Thoracic aorta (tissue), 2 donors: ENCODE measurements around the gene PRKX. TPM values are rescaled to one million over a fixed set of nuclear protein-coding genes. Genes with fewer than 3 reads are reported as not detected.
"Not testable (repeated sequence)": the region's sequence is repeated elsewhere in the genome, so short reads cannot be mapped to it uniquely, and the experiment has no call there.

Source experiments
- ATAC-seq: fragments of 150-250 bp; one replicate; pipeline ENCODE4 v1.8.0; 2017; ENCODE audit warnings: low read depth; ENCODE audit not compliant: insufficient number of reproducible peaks, low FRiP score
- DNase-seq: peaks from one replicate; pipeline ENCODE4 v3.0.0-alpha.2; 2020; ENCODE audit warnings: low spot score
- H3K27ac ChIP-seq, 2 donors: fragments of 200-600 bp; sonication (generic); 1 replicate in 1 of 2; 2 replicates in 1 of 2; pipeline ENCODE4 v1.5.1; 2016; ENCODE audit warnings: mild to moderate bottlenecking in 2 of 2, moderate library complexity in 2 of 2
- H3K27me3 ChIP-seq: fragments of 200-600 bp; sonication (generic); replicated peaks from 2 replicates; pipeline ENCODE4 v1.6.0; 2016; ENCODE audit warnings: mild to moderate bottlenecking; ENCODE audit not compliant: insufficient read depth
- H3K36me3 ChIP-seq: fragments of 200-600 bp; sonication (generic); one replicate; pipeline ENCODE4 v1.5.1; 2016
- H3K4me1 ChIP-seq, 2 donors: fragments of 200-600 bp; sonication (generic); 1 replicate in 1 of 2; 2 replicates in 1 of 2; pipeline versions ENCODE4 v1.5.1 to v1.6.0; 2016; ENCODE audit warnings: low read depth in 2 of 2, mild to moderate bottlenecking in 1 of 2; ENCODE audit not compliant: control insufficient read depth in 1 of 2
- H3K4me3 ChIP-seq: fragments of 200-600 bp; sonication (generic); 2 replicates; pipeline ENCODE4 v1.5.1; 2016; ENCODE audit warnings: mild to moderate bottlenecking
- H3K9me3 ChIP-seq: fragments of 200-600 bp; sonication (generic); 2 replicates; pipeline ENCODE4 v1.5.1; 2016
- total RNA-seq, 2 donors: library from RNA; depleted of rRNA; stranded (reverse); fragments of >200 nt; gene quantifications; one replicate each; pipeline versions ENCODE4 v1.1.0 to v1.2.3, GENCODE V29; 2016
- TF ChIP-seq, protein P1 (sequence below): fragments of 200-600 bp; sonication (generic); IDR thresholded peaks from one replicate; pipeline ENCODE4 v1.5.1; 2019; ENCODE audit warnings: antibody characterized with exemption

Gene PRKX
- total RNA-seq, 2 donors from 2014 or later, result 8.1 to 54.3 TPM

DNA sequence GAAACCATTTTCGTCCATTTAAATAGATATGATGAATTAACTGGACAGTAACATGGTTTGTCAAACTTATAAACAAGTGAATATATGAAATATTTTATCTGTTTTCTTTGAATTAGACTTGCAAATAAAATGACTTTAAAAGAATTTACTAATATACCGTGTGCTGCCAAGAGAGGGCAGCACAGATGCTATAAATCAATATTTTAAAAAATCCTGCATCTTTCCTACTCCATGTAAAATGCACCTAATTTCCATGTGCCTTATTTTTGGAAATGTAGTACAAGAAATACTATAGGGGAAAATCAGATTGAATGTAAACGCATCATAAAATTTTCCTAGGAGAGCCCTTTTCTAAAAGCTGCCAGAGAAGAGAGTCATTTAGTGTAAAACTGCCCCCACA is 62.2 kb downstream of the PRKX start:
- Histone ChIP-seq H3K4me3 (no peak overlapping the region), H3K9me3 (no peaks in the 10 kb centered on the region)

DNA sequence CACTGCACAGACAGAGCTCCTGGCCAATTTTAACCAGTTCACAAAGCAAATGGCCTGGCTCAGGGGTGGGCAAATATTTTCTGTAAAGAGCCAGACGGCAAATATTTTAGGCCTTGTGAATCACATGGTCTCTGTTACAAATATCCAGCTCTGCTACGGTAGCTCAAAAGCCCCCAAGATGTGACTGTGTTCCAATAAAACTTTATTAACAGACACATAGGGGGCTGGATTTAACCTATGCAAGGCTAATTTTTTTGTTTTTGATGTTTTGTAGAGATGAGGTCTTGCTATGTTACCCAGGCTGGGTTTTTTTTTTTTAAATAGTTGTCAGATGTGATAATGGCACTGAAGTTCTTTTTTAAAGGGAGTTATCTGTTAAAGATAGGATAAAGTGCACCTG is 65.4 kb downstream of the PRKX start:
- Histone ChIP-seq H3K27me3 (no peaks in the 10 kb centered on the region), H3K4me1 (no peaks in the 10 kb centered on the region), H3K4me3 (no peak overlapping the region), H3K27ac (no peak overlapping the region), H3K9me3 (no peaks in the 10 kb centered on the region), H3K36me3 (no peaks in the 10 kb centered on the region)
- TF ChIP-seq, protein P1, sequence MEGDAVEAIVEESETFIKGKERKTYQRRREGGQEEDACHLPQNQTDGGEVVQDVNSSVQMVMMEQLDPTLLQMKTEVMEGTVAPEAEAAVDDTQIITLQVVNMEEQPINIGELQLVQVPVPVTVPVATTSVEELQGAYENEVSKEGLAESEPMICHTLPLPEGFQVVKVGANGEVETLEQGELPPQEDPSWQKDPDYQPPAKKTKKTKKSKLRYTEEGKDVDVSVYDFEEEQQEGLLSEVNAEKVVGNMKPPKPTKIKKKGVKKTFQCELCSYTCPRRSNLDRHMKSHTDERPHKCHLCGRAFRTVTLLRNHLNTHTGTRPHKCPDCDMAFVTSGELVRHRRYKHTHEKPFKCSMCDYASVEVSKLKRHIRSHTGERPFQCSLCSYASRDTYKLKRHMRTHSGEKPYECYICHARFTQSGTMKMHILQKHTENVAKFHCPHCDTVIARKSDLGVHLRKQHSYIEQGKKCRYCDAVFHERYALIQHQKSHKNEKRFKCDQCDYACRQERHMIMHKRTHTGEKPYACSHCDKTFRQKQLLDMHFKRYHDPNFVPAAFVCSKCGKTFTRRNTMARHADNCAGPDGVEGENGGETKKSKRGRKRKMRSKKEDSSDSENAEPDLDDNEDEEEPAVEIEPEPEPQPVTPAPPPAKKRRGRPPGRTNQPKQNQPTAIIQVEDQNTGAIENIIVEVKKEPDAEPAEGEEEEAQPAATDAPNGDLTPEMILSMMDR, result no peak
- DNase-seq, result no peak
- no peak for ATAC-seq

More for the DNA sequence above, 62.2 kb downstream of the PRKX start:
- Histone ChIP-seq H3K4me1 (no peaks in the 10 kb centered on the region), H3K27ac (no peak overlapping the region), H3K36me3 (no peaks in the 10 kb centered on the region), H3K27me3 (no peaks in the 10 kb centered on the region)
- TF ChIP-seq, protein P1, result peak; percentile 38
- ATAC-seq (no peak), DNase-seq (no peak)

DNA sequence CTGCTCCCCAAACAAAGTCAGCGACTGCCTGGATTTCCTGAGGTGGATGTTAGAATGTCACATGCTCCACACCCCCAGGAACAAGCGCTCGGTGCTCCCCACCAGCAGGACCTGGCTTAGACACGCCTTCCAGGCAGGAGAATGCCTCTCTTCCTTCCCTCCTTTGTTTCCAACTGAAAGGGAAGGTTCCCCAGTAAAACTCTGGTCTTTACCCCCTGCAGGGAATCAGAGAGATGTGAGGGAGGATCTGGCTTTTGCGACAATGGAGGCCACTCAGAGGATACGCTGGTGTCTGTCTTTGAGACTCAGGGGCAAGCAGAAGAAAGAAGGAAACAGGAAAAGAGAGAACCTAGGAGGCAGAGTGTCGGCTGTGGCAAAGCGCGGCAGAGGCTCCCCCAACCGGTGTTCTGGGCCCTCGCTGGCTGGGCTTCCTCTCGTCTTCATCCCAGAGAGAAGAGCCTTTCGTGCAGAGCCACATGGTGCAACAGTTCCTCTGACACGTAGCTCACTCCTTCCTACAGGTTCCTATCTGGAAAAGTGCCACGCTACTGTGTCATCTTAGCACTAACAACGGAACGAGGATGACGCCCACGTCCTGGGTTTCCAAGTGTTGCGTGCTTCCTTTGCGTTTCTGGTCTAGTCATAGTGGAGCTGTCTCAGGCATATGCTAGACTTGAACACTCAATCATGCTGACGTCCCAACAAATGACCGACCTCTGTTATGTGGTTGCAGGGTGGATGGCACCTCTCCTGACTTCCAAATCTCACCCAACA is 73.4 kb downstream of the PRKX start:
- H3K9me3 ChIP-seq, H3K27ac ChIP-seq, H3K27me3 ChIP-seq, ATAC-seq, H3K4me3 ChIP-seq, H3K36me3 ChIP-seq, DNase-seq, H3K4me1 ChIP-seq: not testable (repeated sequence)

DNA sequence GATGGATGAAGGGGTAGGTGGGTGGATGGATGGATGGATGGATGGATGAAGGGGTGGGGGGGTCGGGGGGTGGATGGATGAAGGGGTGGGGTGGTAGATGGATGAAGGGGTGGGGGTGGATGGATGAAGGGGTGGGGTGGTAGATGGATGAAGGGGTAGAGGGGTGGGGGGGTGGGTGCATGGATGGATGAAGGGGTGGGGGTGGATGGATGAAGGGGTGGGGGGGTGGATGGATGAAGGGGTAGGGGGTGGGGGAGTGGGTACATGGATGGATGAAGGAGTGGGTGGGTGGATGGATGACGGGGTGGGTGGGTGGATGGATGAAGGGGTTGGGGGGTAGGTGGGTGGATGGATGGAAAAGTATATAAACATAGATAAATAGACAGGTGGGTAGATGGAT is 74.2 kb downstream of the PRKX start:
- Histone ChIP-seq H3K9me3 (no peaks in the 10 kb centered on the region), H3K27me3 (no peaks in the 10 kb centered on the region), H3K4me3 (no peak overlapping the region), H3K27ac (no peak overlapping the region), H3K4me1 (no peaks in the 10 kb centered on the region), H3K36me3 (no peaks in the 10 kb centered on the region)
- ATAC-seq, result no peak
- no peak for DNase-seq
- TF ChIP-seq, protein P1, result no peak

DNA sequence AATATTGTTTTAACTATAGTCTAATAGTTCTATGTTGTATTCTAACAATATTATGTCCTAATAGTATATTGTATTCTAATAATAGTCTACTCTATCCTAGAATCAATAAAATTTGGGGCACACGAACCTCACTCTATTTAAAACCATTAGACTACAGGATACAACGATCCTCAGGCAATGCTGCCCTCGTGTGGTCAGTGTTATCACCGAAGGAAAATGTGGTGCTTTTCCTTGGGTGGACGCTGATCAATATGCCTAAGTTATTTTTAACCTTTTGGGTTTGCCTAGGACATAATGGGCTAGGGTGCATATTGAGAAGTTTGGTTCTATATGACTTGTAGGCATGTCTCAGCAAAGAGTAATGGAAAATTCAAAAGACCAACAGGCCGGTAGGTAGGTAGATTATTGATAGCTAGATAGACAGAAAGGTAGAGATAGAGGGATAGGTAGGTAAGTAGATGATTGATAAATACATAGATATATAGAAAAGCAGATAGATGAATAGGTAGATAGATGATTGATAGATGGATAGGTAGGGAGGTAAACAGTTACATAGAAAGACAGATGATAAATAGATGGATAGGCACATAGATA is 75.1 kb downstream of the PRKX start:
- H3K9me3 ChIP-seq, result no peaks in the 10 kb centered on the region
- ATAC-seq (no peak), DNase-seq (no peak)
- no peaks in the 10 kb centered on the region for H3K27me3 ChIP-seq
- no peaks in the 10 kb centered on the region for H3K4me1 ChIP-seq
- TF ChIP-seq, protein P1, result peak; percentile 32
- H3K27ac ChIP-seq, result no peak overlapping the region
- H3K36me3 ChIP-seq, result no peaks in the 10 kb centered on the region
- H3K4me3 ChIP-seq, result no peak overlapping the region
